Globus pallidus (tissue), 1 donor: ENCODE results near the gene KRTAP12-3.
A peak's percentile ranks its signal among the peaks of the same experiment; 100 is the strongest.
"Not testable (repeated sequence)": the region's sequence is repeated elsewhere in the genome, so short reads cannot be mapped to it uniquely, and the experiment has no call there.

Experiments
- DNase-seq: peaks from one replicate; pipeline ENCODE4 v3.0.0-alpha.2; 2015; ENCODE audit warnings: low spot score

Gene KRTAP12-3, protein sequence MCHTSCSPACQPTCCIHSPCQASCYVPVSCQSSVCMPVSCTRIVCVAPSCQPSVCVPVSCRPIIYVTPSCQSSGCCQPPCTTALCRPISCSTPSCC

DNA sequence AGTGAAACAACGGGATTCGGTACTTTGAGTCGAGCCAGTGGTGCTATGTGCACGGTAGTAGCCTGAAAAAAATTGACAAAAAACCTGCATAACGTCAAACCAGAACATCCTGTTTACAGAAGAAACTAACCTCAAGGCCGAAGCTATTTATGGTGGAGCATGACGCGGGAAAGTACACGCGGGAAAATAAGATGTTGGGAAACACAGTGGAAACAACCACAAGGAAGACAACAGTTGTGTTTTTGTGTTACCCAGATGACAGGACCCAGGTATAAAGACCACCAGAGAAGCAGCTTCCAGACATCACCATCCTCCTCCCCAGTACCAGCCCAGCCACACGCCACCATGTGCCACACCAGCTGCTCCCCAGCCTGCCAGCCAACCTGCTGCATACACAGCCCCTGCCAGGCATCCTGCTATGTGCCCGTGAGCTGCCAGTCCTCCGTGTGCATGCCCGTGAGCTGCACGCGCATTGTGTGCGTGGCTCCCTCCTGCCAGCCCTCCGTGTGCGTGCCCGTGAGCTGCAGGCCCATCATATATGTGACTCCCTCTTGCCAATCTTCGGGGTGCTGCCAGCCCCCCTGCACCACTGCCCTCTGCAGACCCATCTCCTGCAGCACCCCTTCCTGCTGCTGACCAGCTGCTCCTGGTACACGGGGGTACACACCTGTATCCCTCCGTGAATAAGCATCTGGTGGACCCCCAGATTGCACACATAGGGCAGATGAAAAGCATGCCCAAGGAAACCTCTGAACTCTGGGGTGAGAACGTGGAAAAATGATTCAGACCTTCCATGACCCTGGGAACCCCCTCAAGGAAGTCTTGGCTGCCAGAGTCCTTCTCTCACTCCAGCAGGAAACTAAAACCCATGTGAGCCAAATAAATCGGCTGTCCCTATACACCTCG is at the start of gene KRTAP12-3:
Gene KRTAP12-3, plus strand, starts transcription at position 298 of the 906 bp plus-strand sequence. Its CDS starts 48 bp downstream, at position 346.
- no peak for DNase-seq

DNA sequence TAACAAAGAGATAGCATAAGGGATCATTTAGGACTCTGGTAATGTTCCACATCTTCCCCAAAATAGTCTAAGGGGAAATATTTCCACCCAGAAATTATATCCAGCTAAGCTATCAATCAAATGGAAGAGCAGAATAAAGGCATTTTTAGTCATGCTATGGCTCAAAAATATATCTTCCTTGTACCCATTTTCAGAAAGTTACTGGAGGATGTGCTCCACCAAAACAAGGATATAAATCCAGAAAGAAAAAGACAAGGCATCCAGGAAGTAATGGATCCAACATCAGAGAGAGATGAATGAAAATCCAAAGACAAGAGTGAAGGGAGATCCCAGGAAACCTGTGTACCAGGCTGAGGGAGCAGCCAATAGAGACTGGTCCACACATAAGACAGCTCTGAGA is 48.5 kb upstream of the KRTAP12-3 start:
- DNase-seq = no peak

DNA sequence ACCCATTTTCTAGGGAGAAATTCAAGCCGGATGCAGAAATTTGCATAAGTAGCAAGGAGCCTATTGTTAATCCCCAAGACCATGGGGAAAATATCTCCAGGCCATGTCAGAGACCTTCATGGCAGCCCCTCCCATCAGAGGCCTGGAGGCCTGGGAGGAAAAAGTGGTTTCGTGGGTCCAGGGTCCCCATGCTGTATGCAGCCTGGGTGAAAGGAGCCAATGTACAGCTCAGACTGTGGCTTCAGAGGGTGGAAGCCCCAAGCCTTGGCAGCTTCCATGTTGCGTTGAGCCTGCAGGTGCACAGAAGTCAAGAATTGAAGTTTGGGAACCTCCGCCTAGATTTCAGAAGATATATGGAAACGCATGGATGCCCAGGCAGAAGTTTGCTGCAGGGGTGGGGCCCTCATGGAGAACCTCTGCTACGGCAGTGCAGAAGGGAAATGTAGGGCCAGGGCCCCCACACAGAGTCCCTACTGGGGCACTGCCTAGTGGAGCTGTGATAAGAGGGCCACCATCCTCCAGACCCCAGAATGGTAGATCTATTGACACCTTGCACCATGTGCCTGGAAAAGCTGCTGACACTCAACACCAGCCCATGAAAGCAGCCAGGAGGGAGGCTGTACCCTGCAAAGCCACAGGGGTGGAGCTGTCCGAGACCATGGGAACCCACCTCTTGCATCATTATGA is 47.4 kb upstream of the KRTAP12-3 start:
- DNase-seq = not testable (repeated sequence)

DNA sequence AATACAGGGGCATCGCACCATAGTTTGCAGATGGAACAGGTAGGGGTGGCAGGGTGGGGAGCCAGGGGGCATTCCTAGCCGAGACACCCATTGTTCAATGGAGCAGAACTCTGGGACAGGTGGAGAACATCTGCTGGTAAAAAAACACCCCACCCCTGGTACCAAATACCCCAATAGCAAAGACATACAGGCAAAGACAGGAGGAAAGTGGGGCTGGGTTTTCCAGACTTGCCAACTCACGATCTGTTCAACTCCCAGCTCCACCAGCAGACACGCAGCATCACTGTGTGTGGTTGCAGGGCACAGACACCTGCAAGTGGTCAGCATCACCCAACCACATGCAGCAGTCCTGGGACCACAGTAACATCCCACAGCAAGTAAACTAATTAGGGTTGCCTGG is 46.2 kb upstream of the KRTAP12-3 start:
- DNase-seq = no peak

DNA sequence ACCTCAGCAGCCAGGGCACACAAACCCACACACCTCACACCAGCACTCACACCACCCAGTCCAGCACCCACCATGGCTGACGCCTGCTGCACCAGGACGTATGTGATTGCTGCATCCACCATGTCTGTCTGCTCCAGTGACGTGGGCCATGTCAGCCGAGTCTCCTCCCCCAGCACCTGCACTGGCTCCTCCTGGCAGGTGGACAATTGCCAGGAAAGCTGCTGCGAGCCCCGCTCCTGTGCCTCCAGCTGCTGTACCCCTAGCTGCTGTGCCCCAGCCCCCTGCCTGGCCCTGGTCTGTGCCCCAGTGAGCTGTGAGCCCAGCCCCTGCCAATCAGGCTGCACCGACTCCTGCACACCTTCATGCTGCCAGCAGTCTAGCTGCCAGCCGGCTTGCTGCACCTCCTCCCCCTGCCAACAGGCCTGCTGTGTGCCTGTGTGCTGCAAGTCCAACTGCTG is 45.7 kb upstream of the KRTAP12-3 start, which contains the start of gene KRTAP10-8:
Gene KRTAP10-8, plus strand, starts transcription at position 51 of the 458 bp plus-strand sequence. Its CDS starts 22 bp downstream, at position 73.
- no peak for DNase-seq

DNA sequence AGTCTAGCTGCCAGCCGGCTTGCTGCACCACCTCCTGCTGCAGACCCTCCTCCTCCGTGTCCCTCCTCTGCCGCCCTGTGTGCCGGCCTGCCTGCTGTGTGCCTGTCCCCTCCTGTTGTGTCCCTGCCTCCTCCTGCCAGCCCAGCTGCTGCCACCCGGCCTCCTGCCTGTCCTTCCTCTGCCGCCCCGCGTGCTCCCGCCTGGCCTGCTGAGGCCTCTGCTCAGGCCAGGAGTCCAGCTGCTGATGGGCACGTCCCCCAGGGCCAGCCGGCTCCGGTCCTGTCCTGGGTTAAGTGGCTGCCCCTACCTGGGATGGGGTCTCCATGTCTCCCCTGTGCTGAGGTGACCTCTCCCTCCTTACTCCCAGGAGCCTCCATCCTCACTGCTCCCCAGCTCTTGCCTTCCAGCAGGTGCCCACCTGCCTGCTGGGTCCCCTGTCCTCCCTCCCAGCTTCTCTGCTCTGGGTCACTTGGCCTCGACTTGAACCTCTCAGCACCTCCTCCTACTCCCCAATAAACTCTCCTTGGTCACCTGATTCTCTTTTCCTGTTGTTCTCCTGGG is 45.0 kb upstream of the KRTAP12-3 start:
- DNase-seq = no peak

DNA sequence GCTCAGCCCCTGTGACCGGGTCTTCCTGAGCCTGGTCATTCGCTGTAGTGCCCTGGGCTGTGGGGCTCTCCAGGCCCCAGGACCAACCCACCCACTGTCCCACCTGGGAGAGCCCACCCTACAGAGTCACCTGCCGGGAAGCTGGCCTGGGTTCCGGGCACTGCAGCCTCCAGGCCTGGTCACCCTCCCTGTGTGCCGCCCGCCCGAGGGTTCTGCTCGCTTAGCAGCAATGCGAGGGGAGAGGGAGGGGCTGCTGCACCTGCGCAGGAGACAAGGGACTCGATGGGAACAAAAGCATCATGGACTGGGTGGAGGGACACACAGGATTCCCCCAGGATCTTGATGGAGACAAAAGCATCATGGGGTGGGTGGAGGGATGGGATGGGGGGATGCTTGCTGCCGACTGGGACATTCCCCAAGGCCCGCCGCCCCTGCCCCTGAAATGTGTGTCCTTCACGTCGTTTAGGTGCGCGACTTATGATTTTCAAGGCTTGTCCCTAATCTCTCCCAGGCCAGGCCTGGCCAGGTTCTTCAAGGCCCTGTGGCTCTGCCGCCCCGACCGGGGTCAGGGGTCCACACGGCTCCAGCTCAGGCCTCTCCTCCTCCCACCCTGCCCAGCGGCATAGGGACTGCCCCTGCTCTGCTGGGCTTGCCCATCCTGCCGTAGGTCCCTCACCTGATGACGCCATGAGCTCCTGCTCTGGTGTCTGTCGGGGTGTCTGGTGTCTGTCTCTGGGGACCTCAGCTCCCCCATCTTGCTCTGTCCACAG is 44.2 kb upstream of the KRTAP12-3 start:
- DNase-seq = no peak

DNA sequence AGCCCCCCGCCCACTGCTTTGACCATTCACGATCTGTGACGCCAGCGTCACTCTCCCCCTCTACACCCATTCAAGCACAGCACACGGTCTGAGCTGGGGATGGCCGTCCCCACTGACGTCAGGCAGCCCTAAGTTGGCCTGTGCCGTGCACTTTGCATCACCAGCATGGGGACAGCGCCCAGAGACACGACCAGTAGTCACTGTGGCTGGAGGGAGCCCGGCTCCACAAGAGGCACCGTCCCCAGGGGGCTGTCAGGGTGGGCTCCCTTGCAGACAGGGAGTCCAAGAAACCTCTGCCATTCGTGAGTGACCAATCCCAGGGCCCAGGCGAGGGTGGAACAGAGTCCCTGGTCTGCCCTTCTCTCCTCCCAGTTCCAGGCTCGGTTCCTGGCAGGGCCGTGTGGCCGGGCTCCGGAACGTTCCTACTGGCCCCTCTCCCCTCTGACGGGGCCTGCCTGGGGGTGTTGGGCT is 43.5 kb upstream of the KRTAP12-3 start:
- no peak for DNase-seq

DNA sequence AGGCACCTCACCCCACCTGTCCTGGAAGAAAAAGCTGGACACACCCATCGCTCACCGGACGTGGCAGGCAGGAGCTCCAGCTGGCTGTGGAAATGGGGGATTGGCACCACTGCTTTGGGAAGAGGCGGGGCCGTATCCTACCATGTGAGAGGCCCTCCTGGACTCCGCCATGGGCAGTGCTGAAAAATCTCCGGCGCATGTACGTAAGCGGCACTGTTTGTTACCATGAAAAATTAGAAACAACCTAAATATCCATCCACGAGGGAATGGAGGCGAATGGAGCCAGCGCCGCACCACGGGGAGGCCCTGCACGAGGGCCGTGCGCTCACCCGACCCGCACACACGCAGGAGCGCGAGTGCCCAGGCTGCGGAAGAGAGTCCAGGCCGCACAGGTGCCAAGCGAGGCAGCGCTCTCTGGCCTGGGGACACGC is 42.8 kb upstream of the KRTAP12-3 start:
- no peak for DNase-seq

DNA sequence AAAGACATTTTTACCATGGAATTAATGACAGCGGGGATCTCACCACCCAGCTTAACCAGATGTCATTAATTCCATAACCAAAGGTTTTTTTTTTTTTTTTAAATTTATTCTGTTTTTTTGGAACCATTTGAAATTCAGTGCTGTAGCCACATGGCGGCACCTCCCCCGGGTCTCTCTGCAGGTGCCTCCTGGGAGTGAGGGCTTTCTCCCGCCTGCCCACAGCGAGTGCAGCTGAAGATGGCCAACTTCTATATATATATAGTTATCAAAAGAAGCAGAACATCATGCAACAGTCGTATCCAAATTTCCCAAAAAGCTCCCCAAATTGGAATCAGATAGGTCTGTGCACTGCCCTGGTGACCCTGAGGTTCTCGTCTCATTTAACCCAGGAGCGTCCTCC is 42.3 kb upstream of the KRTAP12-3 start:
- no peak for DNase-seq

DNA sequence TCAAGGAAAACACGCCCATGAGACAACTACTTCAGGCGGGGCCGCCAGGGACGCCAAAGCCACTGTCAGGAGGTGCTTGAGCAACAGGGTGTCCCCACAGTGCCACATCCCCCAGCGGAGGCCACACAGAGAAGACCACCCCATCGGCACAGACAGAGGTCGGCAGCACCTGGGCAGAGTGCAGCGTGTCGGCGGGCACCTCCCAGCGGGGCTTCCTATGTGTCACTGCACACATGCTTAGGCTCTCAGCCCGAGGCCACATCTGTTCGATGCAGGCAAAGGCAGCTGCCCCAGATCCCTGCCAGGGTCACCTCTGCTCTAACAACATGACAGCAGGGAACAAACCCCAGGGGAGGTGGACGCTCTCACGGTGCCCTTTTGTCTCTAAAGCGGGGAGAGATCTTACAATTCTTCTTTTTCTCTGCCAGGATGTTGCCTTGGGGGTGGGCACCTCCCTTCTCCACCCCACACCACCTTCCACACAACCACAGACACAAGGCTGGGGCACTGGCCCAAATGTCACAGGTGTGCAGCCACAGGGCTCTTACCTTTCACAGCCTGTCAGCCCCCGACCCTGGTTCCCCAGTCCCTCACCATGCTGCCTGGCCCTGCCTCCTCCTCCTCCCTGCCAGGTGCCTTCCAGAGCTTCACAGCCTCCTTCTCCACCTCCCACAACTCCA is 41.7 kb upstream of the KRTAP12-3 start:
- DNase-seq = no peak

DNA sequence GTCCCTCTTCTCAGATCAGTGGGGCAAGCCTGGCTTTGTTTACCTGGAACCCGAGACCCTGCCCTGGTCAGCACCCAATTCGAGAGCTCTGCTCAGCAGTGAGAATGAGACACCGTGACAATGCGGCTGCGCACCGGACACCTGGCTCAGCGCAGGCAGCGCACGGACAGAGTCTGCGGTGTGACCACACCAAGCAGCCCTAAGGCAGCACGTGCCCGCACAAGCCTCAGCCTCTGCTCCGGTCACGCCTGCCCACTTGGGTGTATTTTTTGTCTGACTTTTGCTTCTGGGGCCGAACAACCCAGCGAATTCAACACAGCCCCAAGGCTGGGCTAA is 41.2 kb upstream of the KRTAP12-3 start:
- no peak for DNase-seq

DNA sequence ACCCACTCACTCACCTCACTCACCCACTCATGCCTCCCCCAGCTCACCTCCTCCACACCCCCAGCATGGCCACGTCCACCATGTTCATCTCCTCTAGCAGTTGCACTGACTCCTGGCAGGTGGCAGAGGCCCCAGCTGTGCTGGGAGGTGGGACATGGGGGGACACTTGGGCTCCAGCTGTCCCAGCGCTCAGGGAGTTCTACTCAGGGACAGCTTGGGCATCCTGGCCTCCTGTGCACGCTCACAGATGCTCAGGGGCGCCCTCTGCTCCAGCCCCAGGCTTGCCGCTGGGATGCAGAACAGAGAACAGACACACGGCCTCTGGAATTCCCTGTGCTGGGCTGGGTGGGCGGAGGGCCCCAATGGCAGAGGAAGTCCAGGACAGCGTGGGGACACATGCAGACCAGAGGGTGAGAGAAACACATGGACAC is 40.6 kb upstream of the KRTAP12-3 start:
- no peak for DNase-seq

DNA sequence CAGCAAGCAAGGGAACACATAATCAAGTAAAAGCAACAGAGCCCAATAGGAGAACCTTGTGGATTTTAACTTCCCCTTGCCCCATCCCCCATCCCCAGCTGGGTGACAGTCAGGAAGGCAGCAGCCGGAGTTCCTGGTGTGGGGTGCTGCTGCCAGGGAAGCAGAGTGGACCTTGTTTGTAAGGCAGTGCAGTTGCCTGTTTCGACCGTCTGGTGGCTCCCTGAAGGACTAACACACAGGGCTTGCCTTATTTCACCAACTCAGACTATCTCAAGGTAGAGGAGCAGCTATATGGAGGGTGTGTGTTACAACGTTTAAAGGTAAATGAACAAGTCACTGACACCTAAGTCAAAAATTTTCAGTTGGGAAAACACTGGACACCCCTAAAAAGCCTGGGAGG is 39.2 kb upstream of the KRTAP12-3 start:
- DNase-seq = peak; percentile 5

DNA sequence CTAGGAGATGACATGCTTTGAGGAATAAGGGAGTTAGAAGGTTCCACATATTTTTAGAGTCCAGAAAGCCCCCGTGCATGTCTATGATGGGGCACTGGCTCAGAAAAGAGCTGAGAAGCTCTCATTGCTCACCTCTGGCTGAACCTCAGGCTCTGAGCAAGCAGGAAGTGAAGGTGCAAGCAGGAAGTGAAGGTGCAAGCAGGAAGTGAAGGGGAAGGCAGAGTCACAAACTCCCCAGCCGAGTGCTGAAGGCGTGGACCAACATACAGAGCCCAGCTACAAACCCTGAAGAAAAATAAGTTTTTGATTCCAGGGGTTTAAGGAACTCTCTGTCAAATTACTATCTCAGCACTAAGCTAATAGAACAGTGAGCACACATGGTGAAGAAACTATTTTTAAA is 38.8 kb upstream of the KRTAP12-3 start:
- DNase-seq = no peak

DNA sequence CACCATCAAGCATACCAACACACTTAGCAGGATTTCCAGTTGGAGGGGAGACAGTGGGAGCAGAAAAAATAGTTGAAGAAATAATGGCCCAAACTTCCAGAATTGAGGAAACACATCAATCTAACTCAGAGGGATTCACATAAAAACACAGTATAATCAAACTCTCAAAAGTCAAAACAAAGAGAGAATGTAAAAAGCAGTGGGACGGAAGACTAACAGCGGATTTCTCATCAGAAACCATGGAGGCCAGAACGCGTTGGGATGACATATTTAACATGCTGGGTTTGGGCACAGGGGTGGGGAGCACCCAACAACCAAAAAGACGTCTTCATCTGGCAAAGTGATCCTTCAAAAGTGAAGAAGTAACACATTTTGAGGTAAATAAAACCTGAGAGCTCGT is 37.8 kb upstream of the KRTAP12-3 start:
- DNase-seq = no peak

DNA sequence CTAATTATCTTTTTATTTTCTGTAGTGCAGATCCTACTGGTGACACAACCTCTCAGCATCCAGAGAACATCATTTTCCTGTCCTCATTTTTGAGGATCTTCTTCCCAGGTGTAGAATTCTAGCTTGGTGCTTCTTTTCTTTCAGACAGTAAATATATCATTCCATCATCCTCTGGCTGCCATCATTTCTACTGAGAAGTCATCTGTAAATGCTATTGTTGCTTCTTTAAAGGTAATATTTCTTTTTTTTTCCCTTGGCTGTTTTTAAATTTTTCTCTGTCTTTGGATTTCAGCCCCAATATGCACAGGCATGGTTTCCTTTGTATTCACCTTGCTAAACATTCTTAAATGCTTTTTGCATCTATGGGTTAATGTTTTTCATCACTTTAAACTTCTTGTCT is 34.2 kb upstream of the KRTAP12-3 start:
- DNase-seq = no peak

DNA sequence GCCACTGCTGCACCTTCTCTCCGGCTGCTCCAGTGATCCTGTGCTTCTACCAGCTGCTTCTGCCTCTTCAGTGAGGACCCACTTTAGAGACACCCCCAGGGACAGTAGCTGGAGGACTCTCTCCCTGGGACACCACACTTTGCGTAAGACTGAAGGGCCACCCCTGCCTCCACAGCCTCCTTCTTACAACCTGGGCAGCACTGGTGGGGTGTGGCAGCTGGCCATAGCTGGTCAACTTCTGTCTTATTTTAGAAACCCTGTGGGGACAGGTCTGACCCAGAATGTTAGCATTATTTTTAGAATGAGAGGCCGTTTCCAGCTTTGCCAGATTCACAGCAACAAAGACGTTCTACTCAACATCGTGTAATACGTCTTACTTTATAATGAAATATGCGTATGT is 32.0 kb upstream of the KRTAP12-3 start:
- DNase-seq = no peak

DNA sequence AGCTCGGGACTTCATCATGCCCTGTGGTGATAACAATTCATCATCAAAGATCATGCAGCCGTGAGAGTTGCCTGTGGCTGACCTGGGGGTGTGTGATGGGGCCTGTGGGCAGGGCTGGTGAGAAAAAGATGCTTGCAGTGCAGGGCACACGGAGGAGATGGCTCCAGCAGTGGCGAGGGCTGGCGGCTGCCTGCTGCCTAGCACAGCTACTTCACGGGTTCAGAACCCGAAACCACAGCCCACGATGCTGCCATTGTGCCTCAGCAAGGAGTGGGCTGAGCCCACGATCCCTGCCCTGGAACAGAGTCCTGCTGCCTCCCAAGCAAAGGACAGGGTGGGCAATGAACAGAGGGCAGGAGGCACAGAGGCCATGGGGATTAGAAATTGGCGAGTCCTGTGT is 31.5 kb upstream of the KRTAP12-3 start:
- DNase-seq = no peak

DNA sequence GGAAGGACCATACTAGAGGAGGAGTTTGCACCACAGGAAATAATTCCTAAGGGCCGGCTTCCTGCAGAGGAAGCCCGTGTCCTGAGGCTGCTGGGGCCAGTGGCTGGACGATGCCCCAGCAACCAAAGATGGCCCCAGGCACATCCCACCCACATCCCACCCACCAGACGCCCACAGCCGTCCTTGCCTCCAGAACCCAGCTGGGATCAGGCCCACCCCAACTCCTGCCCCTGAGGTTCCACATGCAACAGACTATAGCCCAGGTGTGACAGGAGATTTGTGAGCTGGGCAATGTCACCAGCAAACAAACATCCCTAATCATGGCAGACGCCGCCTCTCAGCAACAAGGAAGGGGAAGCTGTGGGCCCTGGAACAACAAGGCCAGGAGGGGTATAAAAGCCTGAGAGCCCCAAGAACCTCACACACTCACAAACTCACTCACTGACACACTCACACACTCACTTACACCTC is 31.0 kb upstream of the KRTAP12-3 start, which contains the start of gene KRTAP10-9:
Gene KRTAP10-9, plus strand, starts transcription at position 421 of the 471 bp plus-strand sequence. CDS start 79 bp downstream, outside the sequence.
- no peak for DNase-seq
